ENCODE data around the gene GLE1. TPM values are rescaled to one million over a fixed set of nuclear protein-coding genes. Genes with fewer than 3 reads are reported as not detected.

The GLE1 gene
- total RNA-seq, 1 experiment from 2014 or later, result 26.5 TPM

DNA sequence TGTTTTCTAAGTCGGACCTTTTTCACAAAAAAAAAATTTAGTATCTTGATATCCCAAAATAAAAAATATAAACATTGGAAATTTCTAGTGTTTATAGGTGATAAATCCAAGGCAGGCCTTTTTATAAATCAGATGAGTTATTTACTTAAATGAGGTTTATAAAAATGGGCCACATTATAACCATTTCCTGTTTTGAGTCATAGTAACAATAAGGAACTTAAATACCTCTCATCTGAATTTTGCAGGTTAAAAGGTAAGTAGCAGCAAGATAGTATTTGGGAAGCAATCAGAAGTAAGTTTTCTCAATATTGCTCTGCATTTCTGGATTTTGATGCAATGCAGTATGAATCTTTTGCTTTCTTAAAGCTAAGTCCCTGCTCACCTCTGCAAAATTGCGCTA lies 51.8 kb downstream of the GLE1 start:
- 0 out of 2 replicates have a peak, but pooled peaks cover 2% of the 10 kb centered on the region for H3K36me3 ChIP-seq (ENCODE audit: insufficient read depth, low read length)
- H4K20me1 ChIP-seq (ENCODE audit: insufficient read depth, low read depth, low read length), result peaks cover 10% of the 10 kb centered on the region; the same call in 1 of the 2 replicates
- no peaks in the 10 kb centered on the region for H3K9me2 ChIP-seq (replicated peaks; ENCODE audit: insufficient read depth, low read length)
- H3K4me3 ChIP-seq (ENCODE audit: low read length), result no peak overlapping the region
- peaks cover 84% of the 10 kb centered on the region for H3K79me2 ChIP-seq (ENCODE audit: low read length)
- H3K9me3 ChIP-seq (ENCODE audit: low read length), result no peaks in the 10 kb centered on the region
- H3K4me1 ChIP-seq (ENCODE audit: low read length), result peaks cover 66% of the 10 kb centered on the region
- H3K27me3 ChIP-seq (ENCODE audit: low read length), result no peaks in the 10 kb centered on the region
- no peak for DNase-seq
- peak overlapping the region; percentile 1 for H3K4me2 ChIP-seq (ENCODE audit: low read depth, low read length, poor library complexity, severe bottlenecking)
- no peak overlapping the region for H2AFZ ChIP-seq (ENCODE audit: low read length)
- peak overlapping the region; percentile 1; the same call in 1 of the 2 replicates for H3K27ac ChIP-seq (ENCODE audit: low read length)
- no peak overlapping the region for H3K9ac ChIP-seq (ENCODE audit: low read length)

DNA sequence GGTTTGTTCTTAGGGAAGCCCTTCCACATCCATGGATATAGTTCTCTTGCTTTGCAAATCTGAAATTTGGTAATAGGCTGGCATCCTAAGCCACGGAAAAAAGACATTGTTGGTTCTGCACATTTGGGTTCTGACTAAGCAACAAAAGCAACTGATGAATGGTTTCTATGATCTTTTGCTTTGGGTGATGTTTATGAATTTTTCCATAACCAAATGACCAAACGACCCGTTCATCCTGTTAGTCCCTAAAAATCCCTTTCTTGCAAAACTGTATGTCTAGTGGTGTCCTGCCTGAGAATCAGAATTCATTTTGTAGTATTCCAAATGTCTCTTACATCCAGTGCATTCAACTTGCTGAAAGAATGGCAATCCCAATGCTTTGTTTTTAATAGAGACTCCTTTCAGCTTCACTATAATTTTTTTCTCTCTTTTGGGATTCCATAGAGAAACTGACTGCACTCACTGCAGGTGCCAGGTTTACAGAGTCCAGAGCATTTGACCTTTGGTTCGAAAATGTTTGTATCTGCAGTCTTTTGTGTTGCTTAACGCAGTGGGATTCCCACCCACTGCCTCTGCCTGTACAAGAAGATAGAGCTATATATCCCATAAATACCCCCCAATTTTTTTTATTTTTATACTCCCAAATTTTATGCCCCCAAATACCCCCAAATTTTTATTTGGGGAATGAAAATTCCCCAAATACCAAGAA lies 52.6 kb downstream of the GLE1 start:
- no peak for DNase-seq
- H3K36me3 ChIP-seq (ENCODE audit: insufficient read depth, low read length), result 0 out of 2 replicates have a peak, but pooled peaks cover 2% of the 10 kb centered on the region
- no peaks in the 10 kb centered on the region for H3K27me3 ChIP-seq (ENCODE audit: low read length)
- peaks cover 10% of the 10 kb centered on the region; the same call in 1 of the 2 replicates for H4K20me1 ChIP-seq (ENCODE audit: insufficient read depth, low read depth, low read length)
- no peak overlapping the region for H3K4me3 ChIP-seq (ENCODE audit: low read length)
- H3K4me2 ChIP-seq (ENCODE audit: low read depth, low read length, poor library complexity, severe bottlenecking), result peak overlapping the region; percentile 25
- no peaks in the 10 kb centered on the region for H3K9me2 ChIP-seq (replicated peaks; ENCODE audit: insufficient read depth, low read length)
- H3K9me3 ChIP-seq (ENCODE audit: low read length), result no peaks in the 10 kb centered on the region
- H3K79me2 ChIP-seq (ENCODE audit: low read length), result peaks cover 88% of the 10 kb centered on the region
- H2AFZ ChIP-seq (ENCODE audit: low read length), result no peak overlapping the region
- H3K27ac ChIP-seq (ENCODE audit: low read length), result peak overlapping the region; percentile 3
- H3K4me1 ChIP-seq (ENCODE audit: low read length), result peaks cover 61% of the 10 kb centered on the region
- H3K9ac ChIP-seq (ENCODE audit: low read length), result no peak overlapping the region

DNA sequence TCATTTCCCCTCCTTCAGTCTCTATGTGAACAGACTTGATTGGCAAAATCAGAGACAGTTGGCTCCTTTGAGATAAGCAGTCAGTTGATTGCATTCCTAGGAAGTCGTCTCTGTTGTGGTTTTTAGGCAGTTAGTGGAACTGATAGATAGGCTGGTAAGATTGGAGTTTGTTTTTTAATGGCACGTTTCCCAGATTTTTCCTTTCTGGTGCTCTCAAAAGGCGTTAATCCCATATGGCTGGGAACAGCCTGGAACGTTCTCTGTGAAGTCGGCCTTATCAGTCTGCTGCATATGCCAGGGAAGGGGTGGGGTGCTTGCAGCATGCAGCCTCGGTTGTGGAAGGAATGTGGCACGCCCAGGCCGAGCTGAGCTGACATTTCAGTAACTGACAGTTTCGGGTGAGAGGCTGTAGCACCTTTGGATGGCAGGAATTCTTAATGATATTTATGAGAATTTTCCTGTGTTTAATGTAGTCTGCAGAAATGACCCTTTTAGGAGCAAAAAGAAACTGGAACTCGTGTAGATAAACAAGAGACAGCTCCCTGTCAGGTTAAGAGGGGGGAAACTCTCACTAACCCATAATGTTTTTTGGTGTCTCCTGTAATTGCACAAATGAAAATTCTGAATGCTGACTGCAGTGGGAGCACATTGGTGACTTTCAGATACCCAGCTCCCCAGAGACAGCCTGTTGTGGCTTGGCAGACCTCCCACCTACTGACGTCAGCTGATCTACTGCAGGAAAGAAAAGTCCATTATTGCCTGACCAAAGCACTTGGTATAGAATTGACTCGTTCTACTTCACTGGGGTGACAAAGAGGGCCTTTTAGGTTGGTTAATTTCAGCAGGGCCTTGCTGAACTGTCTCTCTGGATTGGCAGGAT lies 54.2 kb downstream of the GLE1 start:
- peaks cover 57% of the 10 kb centered on the region for H3K4me1 ChIP-seq (ENCODE audit: low read length)
- H3K9me2 ChIP-seq (replicated peaks; ENCODE audit: insufficient read depth, low read length), result no peaks in the 10 kb centered on the region
- H3K9me3 ChIP-seq (ENCODE audit: low read length), result no peaks in the 10 kb centered on the region
- peak; percentile 79 for DNase-seq
- no peak overlapping the region for H2AFZ ChIP-seq (ENCODE audit: low read length)
- peak overlapping the region; percentile 59 for H3K4me2 ChIP-seq (ENCODE audit: low read depth, low read length, poor library complexity, severe bottlenecking)
- H4K20me1 ChIP-seq (ENCODE audit: insufficient read depth, low read depth, low read length), result peaks cover 8% of the 10 kb centered on the region; the same call in 1 of the 2 replicates
- 0 out of 2 replicates have a peak, but pooled peaks cover 2% of the 10 kb centered on the region for H3K36me3 ChIP-seq (ENCODE audit: insufficient read depth, low read length)
- peak overlapping the region; percentile 41 for H3K9ac ChIP-seq (ENCODE audit: low read length)
- no peaks in the 10 kb centered on the region for H3K27me3 ChIP-seq (ENCODE audit: low read length)
- peaks cover 89% of the 10 kb centered on the region for H3K79me2 ChIP-seq (ENCODE audit: low read length)
- H3K4me3 ChIP-seq (ENCODE audit: low read length), result no peak overlapping the region
- H3K27ac ChIP-seq (ENCODE audit: low read length), result peak overlapping the region; percentile 68

DNA sequence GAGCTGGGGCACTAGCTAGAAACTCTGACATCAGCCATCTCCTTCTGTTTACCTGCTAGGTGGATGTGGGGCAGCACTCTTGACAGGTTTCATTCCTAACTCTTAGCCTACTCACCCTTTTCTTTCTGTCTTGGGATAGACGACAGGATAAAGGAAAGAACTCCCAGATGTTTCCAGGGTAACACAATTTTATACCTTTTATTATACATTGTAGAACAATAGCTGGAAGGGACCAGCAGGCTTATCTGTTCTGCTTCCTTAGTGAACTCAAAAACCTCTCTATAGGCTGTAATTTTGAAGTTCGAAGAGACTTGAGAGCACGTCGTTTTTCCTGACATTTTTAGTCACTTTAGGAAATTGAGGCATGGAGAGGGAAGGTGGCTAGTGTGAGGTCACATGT lies 61.1 kb downstream of the GLE1 start:
- Histone ChIP-seq H3K4me3 (ENCODE audit: low read length) (no peak overlapping the region), H3K27me3 (ENCODE audit: low read length) (no peaks in the 10 kb centered on the region), H3K9ac (ENCODE audit: low read length) (no peak overlapping the region), H3K4me1 (ENCODE audit: low read length) (peaks cover 8% of the 10 kb centered on the region), H2AFZ (ENCODE audit: low read length) (no peak overlapping the region), H3K27ac (ENCODE audit: low read length) (no peak overlapping the region), H3K79me2 (ENCODE audit: low read length) (peaks cover 50% of the 10 kb centered on the region), H3K4me2 (ENCODE audit: low read depth, low read length, poor library complexity, severe bottlenecking) (no peak overlapping the region), H3K36me3 (ENCODE audit: insufficient read depth, low read length) (peaks cover 15% of the 10 kb centered on the region; the same call in 1 of the 2 replicates), H3K9me3 (ENCODE audit: low read length) (no peaks in the 10 kb centered on the region), H4K20me1 (ENCODE audit: insufficient read depth, low read depth, low read length) (no peaks in the 10 kb centered on the region), H3K9me2 (replicated peaks; ENCODE audit: insufficient read depth, low read length) (no peaks in the 10 kb centered on the region)
- no peak for DNase-seq

DNA sequence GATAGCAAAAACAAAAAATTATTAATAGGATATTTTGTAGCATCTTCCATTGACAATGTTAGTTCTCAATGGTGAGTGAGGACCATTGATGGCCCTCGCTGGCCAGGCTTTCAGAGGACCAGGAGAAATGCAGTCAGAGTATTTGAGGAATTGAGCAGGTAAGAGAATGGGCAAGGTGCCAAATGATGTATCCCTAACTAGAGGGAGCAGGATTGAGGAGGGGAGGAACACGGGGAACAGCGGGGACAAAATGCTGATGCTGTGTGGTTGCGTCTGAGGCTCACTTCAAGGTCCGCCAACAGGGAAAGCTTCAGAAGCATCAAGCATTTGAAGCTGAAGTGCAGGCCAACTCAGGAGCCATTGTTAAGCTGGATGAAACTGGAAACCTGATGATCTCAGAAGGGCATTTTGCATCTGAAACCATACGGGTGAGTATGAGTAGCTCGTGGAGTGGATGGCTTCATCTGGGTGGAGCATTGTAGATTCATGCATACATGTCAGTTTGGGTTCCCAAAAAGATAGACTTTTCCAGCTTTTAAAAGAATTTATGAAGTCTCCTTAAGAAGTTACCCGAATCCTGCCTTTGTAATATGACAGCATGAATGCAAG lies 64.1 kb downstream of the GLE1 start:
- DNase-seq, result no peak
- peaks cover 40% of the 10 kb centered on the region for H3K79me2 ChIP-seq (ENCODE audit: low read length)
- H3K4me3 ChIP-seq (ENCODE audit: low read length), result no peak overlapping the region
- H3K27ac ChIP-seq (ENCODE audit: low read length), result no peak overlapping the region
- no peaks in the 10 kb centered on the region for H3K27me3 ChIP-seq (ENCODE audit: low read length)
- no peak overlapping the region for H3K4me2 ChIP-seq (ENCODE audit: low read depth, low read length, poor library complexity, severe bottlenecking)
- H3K36me3 ChIP-seq (ENCODE audit: insufficient read depth, low read length), result peaks cover 23% of the 10 kb centered on the region; the same call in 1 of the 2 replicates
- peaks cover 8% of the 10 kb centered on the region for H3K4me1 ChIP-seq (ENCODE audit: low read length)
- no peaks in the 10 kb centered on the region for H3K9me2 ChIP-seq (replicated peaks; ENCODE audit: insufficient read depth, low read length)
- H2AFZ ChIP-seq (ENCODE audit: low read length), result no peak overlapping the region
- no peaks in the 10 kb centered on the region for H4K20me1 ChIP-seq (ENCODE audit: insufficient read depth, low read depth, low read length)
- H3K9me3 ChIP-seq (ENCODE audit: low read length), result no peaks in the 10 kb centered on the region
- H3K9ac ChIP-seq (ENCODE audit: low read length), result no peak overlapping the region

DNA sequence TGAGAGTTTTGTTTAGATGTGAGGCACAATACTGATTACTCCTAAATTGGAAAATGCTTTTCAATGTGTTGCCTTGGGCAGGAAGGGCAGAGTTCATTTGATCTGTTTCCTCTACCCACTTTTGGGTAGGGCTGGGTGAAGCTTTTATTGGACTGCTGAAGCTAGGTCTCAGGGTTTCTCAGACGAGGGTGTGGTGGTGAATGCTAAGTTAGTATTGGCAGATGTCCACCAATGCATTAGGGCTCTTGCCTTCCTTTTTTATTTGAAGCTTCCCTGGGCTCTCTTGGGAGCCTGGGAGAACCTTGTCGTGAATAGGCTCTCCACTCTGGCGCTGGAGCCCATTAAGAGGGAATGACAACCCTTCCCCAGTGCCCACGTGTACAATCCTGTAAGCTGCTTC lies 71.0 kb downstream of the GLE1 start:
- no peak for DNase-seq
- no peak overlapping the region for H3K4me2 ChIP-seq (ENCODE audit: low read depth, low read length, poor library complexity, severe bottlenecking)
- H3K27ac ChIP-seq (ENCODE audit: low read length), result no peak overlapping the region
- H3K4me3 ChIP-seq (ENCODE audit: low read length), result no peak overlapping the region
- peaks cover 13% of the 10 kb centered on the region; the same call in 1 of the 2 replicates for H3K79me2 ChIP-seq (ENCODE audit: low read length)
- peaks cover 56% of the 10 kb centered on the region; the same call in 1 of the 2 replicates for H3K36me3 ChIP-seq (ENCODE audit: insufficient read depth, low read length)
- no peaks in the 10 kb centered on the region for H3K9me2 ChIP-seq (replicated peaks; ENCODE audit: insufficient read depth, low read length)
- H3K9me3 ChIP-seq (ENCODE audit: low read length), result no peaks in the 10 kb centered on the region
- no peaks in the 10 kb centered on the region for H3K4me1 ChIP-seq (ENCODE audit: low read length)
- H2AFZ ChIP-seq (ENCODE audit: low read length), result no peak overlapping the region
- no peaks in the 10 kb centered on the region for H3K27me3 ChIP-seq (ENCODE audit: low read length)
- peaks cover 5% of the 10 kb centered on the region; the same call in 1 of the 2 replicates for H4K20me1 ChIP-seq (ENCODE audit: insufficient read depth, low read depth, low read length)
- H3K9ac ChIP-seq (ENCODE audit: low read length), result no peak overlapping the region

DNA sequence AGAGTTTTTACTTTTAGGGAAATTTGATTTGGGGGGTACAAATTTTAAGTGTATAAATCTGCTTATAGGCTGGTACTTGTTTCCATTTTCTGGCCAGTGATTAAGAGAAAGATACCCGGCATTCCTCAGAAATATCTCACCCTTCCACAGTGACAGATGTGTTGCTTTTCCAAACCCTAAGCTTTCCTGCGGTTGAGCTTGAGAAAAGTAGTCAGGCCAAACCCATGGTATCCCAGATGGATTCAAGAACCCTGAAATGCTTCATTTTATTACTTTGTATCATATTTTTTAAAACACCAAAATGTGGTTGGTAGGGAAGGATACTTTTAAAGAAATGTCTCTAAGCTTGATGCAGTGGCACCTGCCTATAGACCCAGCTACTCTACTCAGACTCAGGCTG lies 71.4 kb downstream of the GLE1 start:
- Histone ChIP-seq H3K9ac (ENCODE audit: low read length) (no peak overlapping the region), H3K9me2 (replicated peaks; ENCODE audit: insufficient read depth, low read length) (no peaks in the 10 kb centered on the region), H3K79me2 (ENCODE audit: low read length) (peaks cover 13% of the 10 kb centered on the region; the same call in 1 of the 2 replicates), H3K27me3 (ENCODE audit: low read length) (no peaks in the 10 kb centered on the region), H3K9me3 (ENCODE audit: low read length) (no peaks in the 10 kb centered on the region), H3K4me1 (ENCODE audit: low read length) (no peaks in the 10 kb centered on the region), H2AFZ (ENCODE audit: low read length) (no peak overlapping the region), H4K20me1 (ENCODE audit: insufficient read depth, low read depth, low read length) (peaks cover 5% of the 10 kb centered on the region; the same call in 1 of the 2 replicates), H3K4me2 (ENCODE audit: low read depth, low read length, poor library complexity, severe bottlenecking) (no peak overlapping the region), H3K36me3 (ENCODE audit: insufficient read depth, low read length) (peaks cover 60% of the 10 kb centered on the region; the same call in 1 of the 2 replicates), H3K27ac (ENCODE audit: low read length) (no peak overlapping the region), H3K4me3 (ENCODE audit: low read length) (no peak overlapping the region)
- DNase-seq, result no peak

Measured in Karpas-422 (cell line).